Stimulated activated CD8-positive, alpha-beta memory T cell treated with anti-CD3 and anti-CD28 coated beads, Interleukin-12 subunit alpha, Interleukin-12 subunit beta, amount 100 ng/mL, for 1 hour (primary cell): ENCODE measurements around the gene ACOX1.

Experiments
- DNase-seq: peaks from one replicate; pipeline ENCODE4 v3.0.0-alpha.2; 2020; ENCODE audit warnings: low read depth

Gene ACOX1

DNA sequence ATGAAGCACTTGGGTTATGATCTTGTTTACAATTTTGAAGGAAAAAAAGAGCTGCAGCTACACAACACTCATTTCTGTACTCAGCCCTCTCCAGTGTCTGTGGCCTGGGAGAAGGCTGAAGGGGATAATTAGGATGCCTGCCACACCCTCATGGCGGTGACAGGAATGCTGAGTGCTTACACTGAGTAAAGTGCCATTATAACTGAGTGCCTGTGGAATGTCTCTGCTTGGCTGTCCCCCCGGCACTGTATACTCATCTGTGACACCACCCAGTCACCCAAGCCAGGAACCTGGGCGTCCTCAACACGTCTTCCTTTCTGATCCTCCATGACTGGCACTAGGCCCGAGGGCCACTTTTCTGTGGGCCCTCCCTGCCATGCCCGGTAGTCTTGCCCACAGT, 70.8 kb downstream of the ACOX1 start:
- DNase-seq, result no peak

DNA sequence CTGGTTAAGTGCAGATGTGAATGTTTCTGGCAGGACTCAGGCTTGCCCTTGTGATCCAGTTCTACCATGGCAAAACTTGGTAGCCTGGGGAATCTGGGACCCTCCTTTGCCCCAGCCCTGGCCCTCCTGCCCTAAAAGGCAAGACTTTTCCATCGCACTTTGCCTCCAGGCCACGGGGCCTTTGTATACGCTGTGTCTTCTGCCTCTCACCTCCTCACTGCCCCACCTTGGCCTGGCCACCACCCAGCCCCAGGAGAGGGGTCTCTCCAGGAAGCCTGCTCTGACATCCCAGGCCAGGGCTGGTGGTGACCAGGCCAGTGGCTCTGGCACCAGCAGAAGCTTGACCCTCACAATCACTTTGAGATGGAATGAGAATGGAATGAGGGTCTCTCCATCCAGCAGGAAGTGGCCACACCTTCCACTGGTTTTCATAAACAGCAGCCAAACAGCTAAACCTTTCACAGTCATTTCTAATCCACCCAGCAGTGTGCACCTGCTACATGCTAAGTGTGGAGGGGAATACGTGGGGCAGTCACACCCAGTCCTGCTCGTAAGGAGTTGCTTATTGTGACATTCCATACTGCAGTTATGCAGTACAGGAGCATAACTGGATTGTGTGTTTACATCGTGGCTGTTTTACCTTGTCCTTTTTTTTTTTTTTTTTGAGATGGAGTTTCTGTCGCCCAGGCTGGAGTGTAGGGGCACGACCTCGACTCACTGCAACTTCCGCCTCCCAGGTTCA, 72.7 kb downstream of the ACOX1 start:
- DNase-seq, result no peak

DNA sequence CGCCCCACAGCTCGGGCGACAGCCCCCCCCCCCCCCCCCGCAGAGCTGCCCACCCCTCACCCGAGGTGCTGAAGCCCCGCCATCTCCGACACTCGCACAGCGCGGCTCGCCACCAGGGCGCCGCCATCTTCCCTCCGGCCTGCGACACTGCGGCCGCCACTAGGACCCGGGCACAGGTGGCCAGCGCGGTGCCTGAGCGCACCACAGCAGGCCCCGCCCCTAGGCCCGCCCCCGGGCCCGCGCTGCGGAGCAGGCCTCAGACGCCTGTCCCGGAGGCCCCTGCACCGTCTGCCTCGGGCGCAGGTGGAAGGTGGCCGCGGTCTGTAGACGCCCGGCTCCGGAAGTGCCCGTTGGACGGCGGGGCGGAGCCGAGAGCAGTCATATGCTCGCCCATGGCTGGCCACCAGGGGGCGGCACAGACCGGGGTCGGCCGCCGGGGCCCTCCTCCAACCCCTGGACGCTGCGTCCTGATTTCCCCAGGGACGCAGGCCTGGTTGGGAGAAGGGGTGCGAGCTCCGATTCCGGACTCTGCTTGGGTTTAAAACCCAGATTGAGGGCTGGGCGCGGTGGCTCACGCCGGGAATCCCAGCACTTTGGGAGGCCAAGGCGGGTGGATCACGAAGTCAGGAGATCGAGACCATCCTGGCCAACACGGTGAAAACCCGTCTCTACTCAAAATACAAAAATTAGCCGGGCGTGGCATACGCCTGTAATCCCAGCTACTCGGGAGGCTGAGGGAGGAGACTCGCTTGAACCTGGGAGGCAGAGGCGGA, 74.0 kb downstream of the ACOX1 start, which contains the start of gene MRPL38:
Gene MRPL38 (minus strand): TSS at position 136 of the 773 bp plus-strand sequence. CDS start 9 bp downstream, at position 127.
- DNase-seq, result peak; percentile 83

DNA sequence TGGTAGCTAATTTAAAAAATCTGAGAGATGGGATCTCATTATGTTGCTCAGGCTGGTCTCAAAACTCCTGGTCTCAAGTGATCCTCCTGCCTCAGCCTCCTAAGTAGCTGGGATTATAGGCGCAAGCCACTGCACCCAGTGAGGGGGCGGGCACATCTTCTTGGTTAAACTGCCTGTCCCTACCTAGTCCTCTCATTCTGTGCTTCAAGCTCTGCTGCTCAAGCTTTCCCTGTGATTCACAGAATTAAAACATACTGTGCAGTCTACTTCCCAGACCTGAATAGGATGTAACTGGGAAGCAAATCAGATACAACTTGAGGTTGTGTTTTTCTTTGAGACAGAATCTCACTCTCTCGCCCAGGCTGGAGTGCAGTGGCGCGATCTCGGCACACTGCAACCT, 76.6 kb downstream of the ACOX1 start:
- no peak for DNase-seq

DNA sequence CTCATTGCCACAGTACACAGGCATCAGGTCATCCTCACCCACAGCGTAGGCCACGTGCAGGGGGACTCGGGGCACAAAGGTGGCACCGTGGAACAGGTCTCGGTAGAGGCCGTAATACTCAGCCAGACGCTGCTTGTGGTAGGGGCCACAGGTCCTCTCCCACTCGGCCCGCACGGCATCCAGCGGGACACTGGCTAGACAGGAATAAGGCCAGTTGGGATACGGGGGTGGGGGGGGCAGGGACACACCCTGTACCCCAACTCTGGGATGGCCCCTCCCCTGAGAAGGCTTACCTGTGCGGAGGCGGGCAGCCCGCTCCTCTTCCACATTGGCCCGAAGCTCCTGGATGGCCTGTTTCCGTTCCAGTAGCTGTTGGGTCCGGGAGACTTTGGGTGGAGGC, 77.2 kb downstream of the ACOX1 start:
- DNase-seq, result no peak

DNA sequence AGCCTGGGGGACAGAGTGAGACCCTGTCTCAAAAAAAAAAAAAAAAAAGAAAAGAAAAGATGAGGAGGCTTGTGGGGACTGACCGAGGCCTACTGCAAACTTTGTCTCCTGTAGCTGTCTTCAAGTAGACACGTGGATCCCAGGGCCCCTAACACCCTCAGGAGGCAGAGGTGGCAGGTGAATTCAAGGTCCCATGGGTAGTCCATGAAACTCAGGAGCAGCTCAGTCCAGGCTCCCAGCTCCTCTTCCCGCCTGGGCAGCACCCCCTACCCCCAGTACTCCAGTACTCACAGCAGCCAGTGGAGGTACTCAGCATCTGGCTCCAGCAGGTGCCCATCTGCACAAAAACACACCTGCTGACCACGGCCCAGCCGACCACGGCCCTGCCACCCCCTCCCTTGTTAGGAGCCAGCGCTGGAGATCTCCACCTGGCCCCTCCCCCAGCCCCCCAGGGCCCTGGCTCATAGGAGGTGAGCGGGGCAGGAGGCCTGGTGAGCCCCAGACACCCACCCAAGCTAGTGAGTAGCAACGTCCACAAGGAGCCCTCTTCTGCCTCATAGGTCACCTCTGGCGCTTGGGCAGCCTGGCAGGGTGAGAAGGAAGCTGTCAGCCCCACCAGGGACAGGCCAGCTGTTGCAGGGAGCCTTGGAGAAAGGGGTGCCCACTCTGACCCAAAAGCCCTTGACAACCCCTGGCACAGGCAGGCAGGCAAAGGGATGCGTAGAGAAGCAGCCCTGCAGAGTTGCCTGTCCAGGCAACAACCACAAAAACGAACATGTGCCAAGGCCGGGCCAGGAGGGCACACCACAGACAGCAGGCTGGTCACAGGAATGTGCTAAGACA, 78.1 kb downstream of the ACOX1 start:
- no peak for DNase-seq

DNA sequence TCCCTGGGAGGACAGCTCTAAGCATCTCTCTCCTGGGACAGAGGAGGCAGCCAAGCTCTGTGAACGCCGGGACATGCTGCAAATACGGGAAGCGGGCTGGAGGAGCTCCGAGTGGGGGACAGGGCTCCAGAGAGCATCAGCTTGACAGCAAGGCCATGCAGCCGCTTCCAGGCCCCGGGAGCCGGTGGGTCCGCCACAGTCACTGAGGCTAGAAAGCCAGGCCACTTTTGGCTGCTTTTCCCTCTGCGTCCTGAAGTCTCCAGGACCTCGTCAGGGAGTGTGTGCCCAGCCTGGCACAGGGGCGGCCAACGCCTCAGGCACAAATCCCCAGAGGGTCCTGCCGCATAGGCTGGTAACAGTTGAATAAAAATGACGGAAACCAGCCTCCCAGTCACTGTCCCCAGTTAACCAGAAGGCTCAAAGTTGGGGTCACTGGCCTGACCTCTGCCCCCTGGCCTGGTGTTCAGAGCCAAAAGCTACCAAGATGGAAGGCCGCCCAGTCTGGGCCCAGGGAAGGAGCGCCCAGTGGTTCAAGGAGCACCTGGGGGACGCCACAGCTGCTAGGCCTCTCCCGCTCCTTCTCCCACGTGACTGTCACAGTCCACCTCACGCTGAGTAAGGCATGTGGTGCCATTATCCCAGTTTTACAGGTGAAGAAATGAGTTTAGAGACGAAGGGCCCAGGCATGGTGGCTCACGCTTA, 79.0 kb downstream of the ACOX1 start:
- DNase-seq, result no peak

DNA sequence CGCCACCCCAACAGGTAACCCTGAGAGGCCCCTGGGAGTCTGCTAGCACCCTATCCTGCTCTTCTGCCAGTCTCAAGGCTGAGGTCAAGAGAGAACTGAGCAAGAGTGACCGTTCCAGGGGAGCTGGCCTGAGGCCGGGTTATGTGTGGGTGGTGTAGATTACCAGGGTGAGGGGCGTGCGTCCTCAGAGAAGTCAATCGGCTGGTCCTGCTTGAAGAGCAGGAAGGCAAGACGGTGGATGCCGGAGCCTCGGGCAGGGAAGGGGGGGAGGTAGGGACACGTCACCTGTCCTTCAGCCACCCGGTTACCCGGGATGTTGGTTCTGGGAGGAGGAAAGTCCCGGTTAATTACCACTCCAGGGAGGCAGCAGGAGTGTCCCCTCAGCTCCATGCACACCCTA, 79.6 kb downstream of the ACOX1 start:
- DNase-seq, result no peak

DNA sequence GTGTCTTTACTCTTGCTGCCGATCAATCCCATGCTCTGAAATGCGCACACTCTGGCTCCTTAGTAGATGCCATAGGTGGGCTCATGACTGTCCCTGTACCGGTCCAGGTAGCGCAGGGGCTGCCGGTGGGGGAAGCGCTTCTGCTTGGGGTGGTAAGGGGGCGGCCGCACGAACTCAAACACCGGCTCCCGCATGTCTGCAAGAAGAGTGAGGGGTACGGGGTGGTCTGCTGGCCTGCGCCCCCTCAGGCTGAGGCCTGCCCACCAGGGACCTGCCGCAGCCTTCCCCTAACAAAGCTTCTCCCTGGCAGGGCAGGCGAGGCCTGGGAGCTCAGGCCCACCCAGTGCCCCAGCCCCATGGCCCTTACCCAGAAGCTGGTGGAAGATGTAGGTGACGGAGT, 80.2 kb downstream of the ACOX1 start:
- no peak for DNase-seq

DNA sequence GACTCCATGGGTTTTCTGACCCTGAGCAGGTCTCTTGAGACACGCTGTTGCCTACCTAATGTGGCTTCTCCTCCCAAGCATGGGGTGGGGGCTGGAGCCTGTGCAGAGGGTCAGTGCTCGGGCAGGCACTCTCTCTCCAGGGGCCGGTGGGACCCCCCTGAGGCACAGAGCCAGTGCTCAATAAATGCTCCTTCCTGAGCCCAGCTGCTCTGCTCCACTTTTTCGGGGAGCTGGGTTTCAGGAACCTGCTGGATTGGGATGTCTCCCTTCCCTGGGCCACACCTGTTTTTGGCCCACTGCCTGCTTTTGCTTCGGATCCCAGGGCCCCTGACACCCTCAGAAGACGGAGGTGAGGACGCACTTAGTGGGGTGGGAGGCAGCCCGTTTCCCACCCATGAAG, 80.9 kb downstream of the ACOX1 start:
- DNase-seq, result no peak

DNA sequence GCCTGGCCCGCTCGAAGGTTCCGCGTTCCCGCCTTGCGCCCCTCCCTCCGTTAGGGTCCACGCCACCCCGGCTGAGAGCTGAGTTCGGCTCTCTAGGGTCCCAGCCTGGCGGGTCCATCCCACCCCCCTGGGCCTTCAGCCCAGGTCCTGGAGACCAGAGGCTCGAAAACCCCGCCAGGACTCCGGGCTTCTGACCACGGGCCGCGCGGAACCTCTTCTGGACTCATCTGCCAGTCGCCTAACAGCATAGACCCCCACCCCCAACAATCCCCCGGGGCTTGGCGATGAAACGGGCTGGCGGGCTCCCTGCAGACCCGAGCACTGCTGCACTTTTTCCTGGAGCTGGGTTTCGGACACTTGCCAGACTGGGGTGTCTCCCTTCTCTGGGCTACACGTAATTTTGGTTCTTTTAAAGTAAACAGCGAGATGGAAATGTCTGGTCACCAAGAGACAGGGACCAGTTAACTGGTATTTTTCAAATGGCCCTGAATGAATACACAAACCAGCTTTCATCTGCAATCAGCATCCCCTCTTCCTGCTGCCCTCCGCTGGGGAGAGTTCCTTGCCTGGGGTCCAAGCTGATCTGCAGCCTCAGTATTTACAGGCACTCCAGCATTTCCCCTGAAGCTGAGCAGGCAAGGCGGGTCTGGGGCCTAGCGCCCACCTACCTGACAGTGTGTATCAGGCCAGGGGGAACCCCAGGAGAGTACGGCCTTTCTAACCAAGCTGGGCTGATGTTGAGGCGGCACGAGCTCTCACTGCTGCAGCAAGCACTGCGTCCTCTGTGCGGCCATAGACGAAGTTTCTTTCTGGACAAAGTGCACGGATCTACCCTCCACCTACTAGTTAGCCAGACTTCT, 81.6 kb downstream of the ACOX1 start:
- no peak for DNase-seq

DNA sequence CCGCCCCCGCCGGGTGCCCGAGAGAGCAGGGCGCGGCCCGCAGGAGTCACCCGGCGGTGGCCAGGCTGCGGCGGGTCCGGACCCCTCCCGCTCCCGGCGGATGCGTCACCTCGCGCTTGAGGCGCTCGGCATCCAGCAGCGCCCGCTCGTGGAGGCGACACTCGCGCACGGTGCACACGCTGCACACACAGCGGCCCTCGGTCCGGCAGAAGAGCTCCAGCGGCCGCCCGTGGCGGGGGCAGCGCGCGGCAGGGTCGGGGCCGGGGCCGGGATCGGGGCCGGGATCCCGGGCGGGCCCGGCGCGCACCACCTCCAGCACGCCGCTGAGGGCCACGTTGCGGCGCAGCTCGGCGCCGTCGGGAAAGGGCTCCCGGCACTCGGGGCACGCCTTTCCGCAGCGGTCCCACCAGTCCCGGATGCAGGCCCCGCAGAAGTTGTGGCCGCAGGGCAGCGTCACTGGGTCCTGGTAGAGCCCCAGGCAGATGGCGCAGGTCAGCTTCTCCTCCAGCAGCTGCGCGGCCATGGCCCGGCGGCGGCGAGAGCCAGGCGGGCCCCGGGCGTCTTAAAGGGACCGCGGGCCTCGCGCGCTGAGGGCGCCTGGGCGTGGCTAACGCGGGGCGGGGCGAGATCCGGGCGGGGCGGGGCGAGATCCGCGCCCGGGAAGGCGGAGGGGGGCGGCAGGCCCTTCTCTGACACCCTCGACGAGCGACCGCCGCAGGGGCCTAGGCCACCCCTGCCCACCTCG, 82.4 kb downstream of the ACOX1 start, which contains the start of gene TRIM65:
Gene TRIM65 (minus strand): TSS at position 537 of the 745 bp plus-strand sequence. CDS start 14 bp downstream, at position 523.
- peak; percentile 58 for DNase-seq

DNA sequence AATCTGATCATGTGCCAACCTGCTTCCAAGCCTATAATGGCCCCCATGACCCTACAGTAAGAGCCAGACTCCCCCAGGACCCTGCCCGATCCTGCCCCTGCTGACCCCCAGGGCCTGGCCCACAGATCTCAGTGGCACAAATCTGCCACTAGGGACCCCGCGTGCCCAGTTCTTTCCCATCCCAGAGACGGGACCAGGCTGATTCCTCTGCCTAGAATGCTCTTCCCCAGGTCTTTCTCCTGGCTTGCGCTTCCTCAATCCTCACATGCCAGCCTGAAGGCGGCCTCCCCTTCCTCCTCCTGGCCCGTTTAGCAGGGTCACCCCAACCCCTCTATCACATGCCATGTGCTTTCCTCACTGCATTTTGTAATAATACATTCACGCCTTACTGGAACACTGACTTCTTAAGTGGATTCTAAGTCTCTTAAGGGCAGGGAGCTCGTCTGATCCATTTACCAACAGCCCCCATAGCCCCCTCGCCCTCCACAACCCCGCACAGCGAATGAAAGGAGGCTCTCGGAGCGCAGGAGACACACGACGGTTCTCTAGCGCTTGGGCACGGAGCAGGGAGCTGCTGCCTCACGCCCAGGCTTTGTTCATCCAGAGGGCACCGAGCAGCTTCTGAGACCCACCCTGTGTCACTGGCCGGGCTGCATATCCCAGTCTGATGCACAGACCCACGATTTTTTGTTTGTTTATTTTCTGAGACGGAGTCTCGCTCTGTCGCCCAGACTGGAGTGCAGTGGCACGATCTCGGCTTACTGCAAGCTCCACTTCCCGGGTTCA, 83.4 kb downstream of the ACOX1 start:
- DNase-seq, result no peak

DNA sequence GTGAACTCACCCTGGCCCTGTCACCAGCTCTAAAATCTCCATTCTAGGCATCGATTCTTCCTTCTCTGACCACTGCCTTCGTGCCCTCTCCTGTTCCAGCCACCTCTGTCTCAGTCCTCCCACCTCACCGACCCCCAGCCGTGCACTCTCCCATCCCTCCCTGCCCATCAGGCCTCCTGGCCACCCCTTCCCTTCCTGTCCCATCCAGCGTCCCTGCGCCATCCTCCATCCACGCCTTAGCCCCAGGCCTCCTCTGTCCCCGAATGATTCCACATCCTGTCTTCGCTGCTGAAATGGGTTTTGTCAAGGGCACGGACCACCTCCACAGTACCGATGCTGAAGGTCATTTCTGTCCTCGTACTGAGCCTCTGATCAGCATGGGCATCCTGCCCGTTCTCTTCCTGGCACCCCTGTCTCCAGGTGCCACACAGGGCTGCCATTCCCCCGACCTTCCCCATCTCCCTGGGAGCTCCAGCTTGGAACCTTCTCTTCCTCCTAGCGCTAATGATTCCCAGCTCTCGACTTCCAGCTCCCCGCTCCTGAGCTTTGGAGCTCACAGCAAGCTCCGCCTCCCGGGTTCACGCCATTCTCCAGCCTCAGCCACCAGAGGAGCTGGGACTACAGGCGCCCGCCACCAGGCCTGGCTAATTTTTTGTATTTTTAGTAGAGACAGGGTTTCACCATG, 84.8 kb downstream of the ACOX1 start:
- DNase-seq, result no peak

DNA sequence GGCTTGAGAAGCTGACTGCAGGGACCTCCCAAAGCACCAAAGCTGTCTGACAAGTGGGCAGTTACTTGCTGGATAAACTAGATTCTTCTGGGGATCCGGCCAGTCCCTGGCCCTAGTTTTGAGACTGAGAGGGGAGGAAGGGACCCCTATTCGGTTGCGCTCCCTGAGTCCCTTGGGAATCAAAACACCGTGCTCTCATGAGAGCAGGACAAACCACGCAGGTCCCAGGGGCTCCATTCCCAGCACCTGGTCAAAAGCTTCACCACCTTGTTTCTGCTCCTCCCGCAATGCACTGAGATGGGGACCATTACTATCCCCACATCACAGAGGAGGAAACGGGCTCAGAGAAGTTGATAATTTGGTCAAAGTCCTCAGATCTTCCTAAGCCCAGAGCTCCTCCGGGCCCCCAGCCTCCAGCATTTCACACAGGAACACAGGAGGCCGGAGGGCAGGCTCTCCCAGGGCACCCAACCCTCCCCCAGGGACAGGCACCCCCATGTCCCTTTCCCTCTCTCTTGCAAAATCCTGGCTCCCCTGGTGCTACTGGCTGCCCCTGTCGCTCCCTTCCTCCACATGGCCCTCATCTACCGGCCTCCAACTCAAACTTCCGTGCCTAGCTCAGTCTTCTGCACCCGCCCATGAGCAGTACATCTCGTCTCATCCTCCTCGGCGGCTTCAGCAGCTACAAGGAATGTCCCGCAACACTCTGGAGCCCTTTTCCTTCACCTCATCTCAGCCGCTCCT, 85.5 kb downstream of the ACOX1 start:
- no peak for DNase-seq

DNA sequence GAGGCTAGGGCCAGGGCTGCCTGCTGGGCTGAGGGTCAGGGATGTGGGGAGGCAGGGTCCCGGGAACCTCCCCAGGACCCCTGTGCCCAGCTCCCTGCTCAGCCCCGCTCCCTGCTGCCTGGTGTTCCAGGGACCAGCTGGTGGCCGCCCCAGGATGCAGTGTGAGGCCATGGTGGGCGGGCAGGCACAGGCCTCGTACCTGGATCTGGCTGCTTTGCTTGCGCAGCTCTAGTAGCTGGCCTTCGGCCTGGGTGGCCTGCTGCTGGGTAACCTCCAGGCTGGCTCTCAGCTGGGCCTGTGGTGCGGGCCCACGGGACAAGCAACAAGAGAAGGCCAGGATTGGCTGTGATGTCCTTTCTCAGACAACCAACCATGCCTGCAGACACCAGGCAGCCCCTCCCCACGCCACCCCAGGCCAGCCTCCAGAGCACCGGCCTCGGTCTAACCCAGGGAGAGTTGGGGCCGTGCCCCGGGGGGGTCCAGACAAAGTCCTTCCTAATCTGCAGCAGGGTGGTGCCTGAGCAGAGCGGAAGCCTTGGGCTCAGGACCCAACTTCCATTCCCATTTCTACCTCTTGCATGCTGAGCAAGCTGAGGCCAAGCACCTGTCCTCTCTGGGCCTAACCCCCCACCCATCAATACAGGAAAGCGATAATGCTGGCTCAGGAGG, 86.3 kb downstream of the ACOX1 start:
- no peak for DNase-seq
